ENCODE data around the gene ZNHIT2. TPM values are rescaled to one million over a fixed set of nuclear protein-coding genes. Genes with fewer than 3 reads are reported as not detected.

Gene ZNHIT2
- total and polyA plus RNA-seq, 2 of the 13 experiments (the other 11 are each of a cell fraction or from before 2014, with no cell fraction given): 1.1 to 6.5 TPM

GRCh38 chr11:65165410-65166317, 48.2 kb upstream of the ZNHIT2 start (continued):
- no peak for TF ChIP-seq ZNF839 (CRISPR knock-in tag; IDR thresholded peaks at IDR 0.05; ENCODE audit: borderline replicate concordance)
- TF ChIP-seq FOXP4 (CRISPR knock-in tag; IDR thresholded peaks at IDR 0.05): peak; percentile 80
- no peak for TF ChIP-seq ZNF674 (CRISPR knock-in tag; IDR thresholded peaks at IDR 0.05; ENCODE audit: low read depth)
- no peak for TF ChIP-seq ZIK1 (CRISPR knock-in tag; IDR thresholded peaks at IDR 0.05; ENCODE audit: borderline replicate concordance, low read depth)
- TF ChIP-seq SP1 (IDR thresholded peaks at IDR 0.05): no peak
- TF ChIP-seq SP1 (CRISPR knock-in tag; IDR thresholded peaks at IDR 0.05): no peak
- TF ChIP-seq NFYC (CRISPR knock-in tag; IDR thresholded peaks at IDR 0.05): 0 out of 2 replicates have a peak, but pooled peaks have one; percentile 42
- TF ChIP-seq, protein P1, sequence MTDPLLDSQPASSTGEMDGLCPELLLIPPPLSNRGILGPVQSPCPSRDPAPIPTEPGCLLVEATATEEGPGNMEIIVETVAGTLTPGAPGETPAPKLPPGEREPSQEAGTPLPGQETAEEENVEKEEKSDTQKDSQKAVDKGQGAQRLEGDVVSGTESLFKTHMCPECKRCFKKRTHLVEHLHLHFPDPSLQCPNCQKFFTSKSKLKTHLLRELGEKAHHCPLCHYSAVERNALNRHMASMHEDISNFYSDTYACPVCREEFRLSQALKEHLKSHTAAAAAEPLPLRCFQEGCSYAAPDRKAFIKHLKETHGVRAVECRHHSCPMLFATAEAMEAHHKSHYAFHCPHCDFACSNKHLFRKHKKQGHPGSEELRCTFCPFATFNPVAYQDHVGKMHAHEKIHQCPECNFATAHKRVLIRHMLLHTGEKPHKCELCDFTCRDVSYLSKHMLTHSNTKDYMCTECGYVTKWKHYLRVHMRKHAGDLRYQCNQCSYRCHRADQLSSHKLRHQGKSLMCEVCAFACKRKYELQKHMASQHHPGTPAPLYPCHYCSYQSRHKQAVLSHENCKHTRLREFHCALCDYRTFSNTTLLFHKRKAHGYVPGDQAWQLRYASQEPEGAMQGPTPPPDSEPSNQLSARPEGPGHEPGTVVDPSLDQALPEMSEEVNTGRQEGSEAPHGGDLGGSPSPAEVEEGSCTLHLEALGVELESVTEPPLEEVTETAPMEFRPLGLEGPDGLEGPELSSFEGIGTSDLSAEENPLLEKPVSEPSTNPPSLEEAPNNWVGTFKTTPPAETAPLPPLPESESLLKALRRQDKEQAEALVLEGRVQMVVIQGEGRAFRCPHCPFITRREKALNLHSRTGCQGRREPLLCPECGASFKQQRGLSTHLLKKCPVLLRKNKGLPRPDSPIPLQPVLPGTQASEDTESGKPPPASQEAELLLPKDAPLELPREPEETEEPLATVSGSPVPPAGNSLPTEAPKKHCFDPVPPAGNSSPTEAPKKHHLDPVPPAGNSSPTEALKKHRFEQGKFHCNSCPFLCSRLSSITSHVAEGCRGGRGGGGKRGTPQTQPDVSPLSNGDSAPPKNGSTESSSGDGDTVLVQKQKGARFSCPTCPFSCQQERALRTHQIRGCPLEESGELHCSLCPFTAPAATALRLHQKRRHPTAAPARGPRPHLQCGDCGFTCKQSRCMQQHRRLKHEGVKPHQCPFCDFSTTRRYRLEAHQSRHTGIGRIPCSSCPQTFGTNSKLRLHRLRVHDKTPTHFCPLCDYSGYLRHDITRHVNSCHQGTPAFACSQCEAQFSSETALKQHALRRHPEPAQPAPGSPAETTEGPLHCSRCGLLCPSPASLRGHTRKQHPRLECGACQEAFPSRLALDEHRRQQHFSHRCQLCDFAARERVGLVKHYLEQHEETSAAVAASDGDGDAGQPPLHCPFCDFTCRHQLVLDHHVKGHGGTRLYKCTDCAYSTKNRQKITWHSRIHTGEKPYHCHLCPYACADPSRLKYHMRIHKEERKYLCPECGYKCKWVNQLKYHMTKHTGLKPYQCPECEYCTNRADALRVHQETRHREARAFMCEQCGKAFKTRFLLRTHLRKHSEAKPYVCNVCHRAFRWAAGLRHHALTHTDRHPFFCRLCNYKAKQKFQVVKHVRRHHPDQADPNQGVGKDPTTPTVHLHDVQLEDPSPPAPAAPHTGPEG (CRISPR knock-in tag; IDR thresholded peaks at IDR 0.05): no peak
- peak; percentile 84 for TF ChIP-seq DMAP1 (CRISPR knock-in tag; IDR thresholded peaks at IDR 0.05)
- TF ChIP-seq CEBPZ (IDR thresholded peaks at IDR 0.05; ENCODE audit: low read length): no peak
- no peak for TF ChIP-seq ZNF512 (CRISPR knock-in tag; IDR thresholded peaks at IDR 0.05)
- TF ChIP-seq SP2 (CRISPR knock-in tag; IDR thresholded peaks at IDR 0.05): no peak
- TF ChIP-seq ZNF296 (CRISPR knock-in tag; conservative IDR thresholded peaks at IDR 0.05): no peak
